Activated naive CD8-positive, alpha-beta T cell treated with anti-CD3 and anti-CD28 coated beads, Interleukin-2, amount 50 U/mL, for 24 hours (primary cell): ENCODE results near the gene HNRNPL.
"Not testable (repeated sequence)": the region's sequence is repeated elsewhere in the genome, so short reads cannot be mapped to it uniquely, and the experiment has no call there.

Experiments
- ATAC-seq: fragments of 150-1000 bp; cut with Tn5 transposase; one replicate; pipeline ENCODE4 v1.10.0; 2021
- DNase-seq: peaks from one replicate; pipeline ENCODE4 v3.0.0; 2021
- H3K27ac Mint-ChIP-seq: one replicate; pipeline ENCODE4 v1.8.0; 2021; ENCODE audit warnings: mild to moderate bottlenecking, mixed read lengths
- H3K27me3 Mint-ChIP-seq: one replicate; pipeline ENCODE4 v1.8.0; 2021; ENCODE audit warnings: mixed read lengths
- H3K36me3 Mint-ChIP-seq: one replicate; pipeline ENCODE4 v1.8.0; 2021; ENCODE audit warnings: low read depth, mixed read lengths
- H3K4me1 Mint-ChIP-seq: one replicate; pipeline ENCODE4 v1.8.0; 2021; ENCODE audit warnings: mixed read lengths
- H3K4me3 Mint-ChIP-seq: one replicate; pipeline ENCODE4 v1.8.0; 2021; ENCODE audit warnings: mild to moderate bottlenecking, moderate library complexity, mixed read lengths
- H3K9me3 Mint-ChIP-seq: one replicate; pipeline ENCODE4 v1.8.0; 2021; ENCODE audit warnings: mixed read lengths

Gene HNRNPL

DNA sequence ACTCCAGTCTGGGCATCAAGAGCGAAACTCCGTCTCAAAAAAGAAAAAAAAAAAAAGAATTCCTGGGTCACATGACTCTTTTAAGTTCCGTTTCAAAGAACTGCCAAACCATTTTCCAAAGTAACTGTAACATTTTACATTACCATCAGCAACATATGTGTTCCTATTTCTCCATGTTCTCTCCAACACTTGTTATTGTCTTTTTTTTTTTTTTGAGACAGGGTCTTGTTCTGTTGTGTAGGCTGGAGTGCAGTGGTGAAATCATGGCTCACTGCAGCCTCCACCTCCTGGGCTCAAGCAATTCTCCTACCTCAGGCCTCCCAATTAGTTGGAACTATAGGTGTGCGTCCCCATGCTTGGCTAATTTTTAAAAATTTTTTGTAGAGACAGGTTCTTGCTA lies 54.2 kb downstream of the HNRNPL start:
- no peaks in the 10 kb centered on the region for H3K27me3 Mint-ChIP-seq

DNA sequence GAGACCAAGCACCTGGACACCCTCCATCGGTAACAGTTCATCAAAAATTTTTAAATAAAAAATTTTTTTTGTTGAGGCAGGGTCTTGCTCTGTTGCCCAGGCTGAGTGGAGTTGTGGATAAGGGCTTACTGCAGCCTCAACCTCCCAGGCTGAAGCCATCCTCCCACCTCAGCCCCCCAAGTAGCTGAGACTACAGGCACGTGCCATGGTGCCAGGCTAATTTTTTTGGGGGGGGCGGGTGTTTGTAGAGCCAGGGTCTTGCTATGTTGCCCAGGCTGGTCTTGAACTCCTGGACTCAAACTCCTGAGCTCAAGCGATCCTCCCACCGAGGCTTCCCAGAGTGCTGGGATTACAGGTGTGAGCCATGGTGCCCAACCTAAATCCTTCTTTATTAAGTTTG lies 56.1 kb downstream of the HNRNPL start:
- H3K27ac Mint-ChIP-seq: no peak overlapping the region
- DNase-seq (no peak), ATAC-seq (no peak)
- no peaks in the 10 kb centered on the region for H3K9me3 Mint-ChIP-seq
- H3K27me3 Mint-ChIP-seq: no peaks in the 10 kb centered on the region
- H3K4me3 Mint-ChIP-seq: no peak overlapping the region
- no peaks in the 10 kb centered on the region for H3K36me3 Mint-ChIP-seq
- peaks cover 4% of the 10 kb centered on the region for H3K4me1 Mint-ChIP-seq

More for the DNA sequence above, 54.2 kb downstream of the HNRNPL start:
- no peak overlapping the region for H3K27ac Mint-ChIP-seq
- no peaks in the 10 kb centered on the region for H3K36me3 Mint-ChIP-seq
- DNase-seq (no peak), ATAC-seq (no peak)
- H3K4me3 Mint-ChIP-seq: no peak overlapping the region
- no peaks in the 10 kb centered on the region for H3K9me3 Mint-ChIP-seq
- peaks cover 7% of the 10 kb centered on the region for H3K4me1 Mint-ChIP-seq

DNA sequence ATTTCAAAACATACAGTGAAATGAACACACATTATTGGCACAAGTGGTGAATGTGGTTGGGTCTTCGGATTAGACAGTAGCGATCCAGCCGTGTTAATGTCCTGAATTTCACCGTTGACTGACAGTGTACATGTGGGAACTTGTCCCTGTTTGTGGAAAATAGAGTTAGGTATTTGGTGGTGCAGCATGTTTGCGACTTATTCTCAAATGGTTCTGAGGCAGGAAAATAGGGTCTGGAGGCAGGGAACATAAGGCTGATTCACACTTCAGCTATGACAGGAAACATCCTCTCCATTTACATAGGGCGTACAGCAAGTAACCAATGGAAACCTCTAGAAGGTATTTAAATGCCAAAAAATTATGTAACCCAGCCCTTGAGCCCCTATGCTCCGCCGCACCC lies 56.6 kb downstream of the HNRNPL start:
- no peaks in the 10 kb centered on the region for H3K36me3 Mint-ChIP-seq
- no peaks in the 10 kb centered on the region for H3K9me3 Mint-ChIP-seq
- no peak for DNase-seq

DNA sequence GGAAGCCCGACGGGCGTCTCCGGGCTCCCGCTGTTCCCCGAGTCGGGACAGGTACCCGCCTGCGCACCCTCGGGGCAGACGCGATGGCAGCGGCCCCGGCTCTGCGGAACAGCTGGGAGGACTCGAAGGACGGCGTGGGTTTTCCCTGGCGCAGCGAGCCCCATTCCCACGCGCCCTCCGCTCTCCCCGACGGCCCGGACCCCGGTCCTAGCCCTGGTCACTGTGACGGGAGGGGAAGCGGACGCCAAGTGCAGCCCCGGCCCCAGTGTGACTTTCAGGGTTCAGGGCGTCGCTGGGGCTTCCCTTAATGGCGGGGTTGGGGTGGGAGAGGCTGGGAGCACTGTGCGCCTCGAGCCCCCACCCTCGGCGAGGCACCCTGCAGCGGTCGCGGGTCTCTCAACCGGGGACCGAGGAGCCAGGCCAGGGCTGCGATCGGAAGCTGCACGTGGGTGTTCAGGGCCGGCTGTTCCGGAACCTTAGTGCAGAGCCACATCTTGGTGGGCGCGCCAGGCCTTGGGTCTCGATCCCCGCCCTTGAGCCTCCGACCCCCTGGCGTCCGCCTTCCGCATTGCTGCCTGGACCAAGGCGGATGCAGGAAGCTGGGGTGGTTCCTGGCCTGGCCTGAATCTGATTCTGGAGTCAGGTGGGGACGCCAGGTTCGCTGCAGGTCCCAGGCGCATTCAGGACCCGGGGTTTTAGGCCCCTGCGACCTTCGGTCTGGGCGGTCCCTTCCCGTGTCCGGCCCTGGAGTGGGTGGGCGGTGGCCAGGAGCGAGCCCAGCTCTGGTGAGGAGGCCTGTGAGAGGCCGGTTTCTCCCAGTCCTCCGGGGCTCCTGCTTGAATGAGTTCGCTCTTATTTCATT lies 57.3 kb downstream of the HNRNPL start:
- ATAC-seq (peak; percentile 30), DNase-seq (peak; percentile 60)
- Mint-ChIP-seq H3K27me3 (no peaks in the 10 kb centered on the region), H3K9me3 (no peaks in the 10 kb centered on the region), H3K4me3 (no peak overlapping the region), H3K27ac (no peak overlapping the region), H3K4me1 (peaks cover 4% of the 10 kb centered on the region), H3K36me3 (no peaks in the 10 kb centered on the region)

More for the DNA sequence above, 56.6 kb downstream of the HNRNPL start:
- Mint-ChIP-seq H3K27ac (no peak overlapping the region), H3K4me3 (no peak overlapping the region), H3K27me3 (no peaks in the 10 kb centered on the region), H3K4me1 (peaks cover 4% of the 10 kb centered on the region)
- ATAC-seq: no peak

DNA sequence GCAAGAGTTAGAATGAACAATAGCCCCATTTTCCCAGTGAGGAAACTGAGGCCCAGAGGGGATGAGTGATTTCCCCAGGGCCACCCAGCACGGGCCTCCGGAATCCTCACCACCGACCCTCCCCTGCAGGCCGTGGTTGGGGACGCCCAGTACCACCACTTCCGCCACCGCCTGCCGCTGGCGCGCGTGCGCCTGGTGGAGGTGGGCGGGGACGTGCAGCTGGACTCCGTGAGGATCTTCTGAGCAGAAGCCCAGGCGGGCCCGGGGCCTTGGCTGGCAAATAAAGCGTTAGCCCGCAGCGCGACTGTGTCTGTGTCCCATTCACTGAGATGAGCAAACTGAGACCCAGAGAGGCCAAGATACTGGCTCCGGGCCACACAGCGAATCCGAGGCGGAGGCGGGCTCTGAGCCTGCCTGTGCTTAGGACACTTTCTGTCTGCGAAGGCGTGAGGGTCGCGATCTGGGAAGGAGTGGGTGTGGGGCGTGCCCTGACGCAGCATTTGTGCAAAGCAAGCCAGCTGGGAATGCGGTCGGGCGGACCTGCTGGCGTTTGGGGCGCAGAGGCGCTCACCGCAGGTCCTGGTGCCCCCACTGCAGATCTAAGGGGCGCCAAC lies 58.2 kb downstream of the HNRNPL start:
- H3K36me3 Mint-ChIP-seq, H3K27ac Mint-ChIP-seq: not testable (repeated sequence)
- peak; percentile 86 for ATAC-seq

DNA sequence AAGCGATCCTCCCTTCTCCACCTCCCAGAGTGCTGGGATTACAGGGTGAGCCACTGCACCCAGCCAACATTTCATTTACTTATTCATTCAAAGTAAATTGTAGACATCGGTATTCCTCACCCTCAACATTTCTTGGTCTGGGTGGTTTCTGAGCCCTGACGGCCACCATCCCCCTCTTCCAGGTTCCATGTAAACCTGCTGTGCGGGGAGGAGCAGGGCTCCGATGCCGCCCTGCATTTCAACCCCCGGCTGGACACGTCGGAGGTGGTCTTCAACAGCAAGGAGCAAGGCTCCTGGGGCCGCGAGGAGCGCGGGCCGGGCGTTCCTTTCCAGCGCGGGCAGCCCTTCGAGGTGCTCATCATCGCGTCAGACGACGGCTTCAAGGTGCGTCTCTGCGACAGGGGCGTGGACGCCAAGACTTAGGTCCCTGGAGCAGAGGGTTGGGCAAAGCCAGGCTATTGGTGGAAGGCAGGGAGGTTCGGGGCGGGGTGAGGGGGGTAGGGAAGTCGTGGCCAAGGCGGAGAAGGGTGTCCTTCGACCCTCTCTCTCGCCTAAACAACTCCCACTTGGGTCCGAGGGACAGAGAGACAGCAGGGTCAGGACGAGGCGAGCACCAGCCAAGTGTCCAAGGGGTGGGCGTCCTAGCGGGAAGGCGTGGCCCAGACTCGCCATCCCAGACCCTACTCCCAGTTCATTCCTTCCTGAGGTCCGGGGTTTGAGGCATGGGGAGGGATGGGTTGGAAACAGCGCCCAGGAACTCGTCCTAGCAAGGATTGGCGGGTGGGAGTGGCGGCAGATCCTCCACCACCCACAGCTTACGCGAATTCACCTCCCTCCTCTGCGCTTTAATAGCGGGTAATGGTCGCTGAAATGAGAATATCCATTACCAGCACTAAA lies 59.0 kb downstream of the HNRNPL start:
- not testable (repeated sequence) for DNase-seq, H3K9me3 Mint-ChIP-seq, H3K4me1 Mint-ChIP-seq, H3K4me3 Mint-ChIP-seq, ATAC-seq, H3K27ac Mint-ChIP-seq, H3K36me3 Mint-ChIP-seq, H3K27me3 Mint-ChIP-seq

More for the DNA sequence above, 58.2 kb downstream of the HNRNPL start:
- not testable (repeated sequence) for DNase-seq, H3K4me1 Mint-ChIP-seq, H3K27me3 Mint-ChIP-seq, H3K9me3 Mint-ChIP-seq, H3K4me3 Mint-ChIP-seq

DNA sequence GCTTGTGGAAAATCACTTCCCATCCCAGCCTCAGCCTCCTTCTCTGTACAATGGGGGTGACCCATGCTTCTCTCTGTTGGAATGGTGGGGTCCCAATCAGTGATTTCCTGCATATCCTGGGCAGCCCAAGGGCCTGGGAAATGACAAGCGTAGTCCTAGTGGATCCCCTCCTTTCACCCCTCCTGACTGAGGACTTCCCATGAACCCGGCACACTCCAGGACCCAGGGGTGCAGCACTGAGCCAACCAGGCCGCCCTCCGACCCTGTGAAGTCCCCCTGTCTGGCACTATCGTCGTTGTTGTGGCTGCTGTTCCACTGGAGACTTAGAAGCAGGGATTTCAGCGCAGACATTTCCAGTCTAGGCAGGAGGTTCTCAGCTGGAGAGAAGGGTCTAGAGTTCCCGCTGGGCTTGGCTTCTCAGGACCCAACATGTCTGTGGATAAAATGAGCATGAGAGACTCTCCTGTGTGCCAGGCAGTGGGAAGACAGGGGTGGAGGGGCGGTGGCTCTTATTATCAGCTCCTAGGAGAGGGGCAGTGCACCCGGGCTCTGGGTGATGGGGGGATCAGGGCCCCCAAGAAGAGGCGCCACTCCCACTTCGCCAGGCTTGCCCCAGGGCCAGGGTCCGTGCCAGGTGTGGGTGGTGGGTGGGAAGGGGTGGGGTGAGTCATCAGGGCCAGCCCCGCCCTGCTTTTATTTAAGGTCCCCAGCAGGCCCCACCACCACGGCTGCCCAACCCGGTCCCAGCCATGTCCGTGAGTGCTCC lies 61.1 kb downstream of the HNRNPL start, which contains the start of gene LGALS7B:
Gene LGALS7B (plus strand): TSS at position 723 of the 766 bp plus-strand sequence. CDS start 27 bp downstream, at position 750.
- DNase-seq (no peak), ATAC-seq (no peak)
- Mint-ChIP-seq H3K9me3 (no peaks in the 10 kb centered on the region), H3K27me3 (no peaks in the 10 kb centered on the region), H3K36me3 (no peaks in the 10 kb centered on the region), H3K4me1 (peaks cover 6% of the 10 kb centered on the region), H3K4me3 (no peak within 1 kb of the TSS), H3K27ac (no peak within 1 kb of the TSS)

DNA sequence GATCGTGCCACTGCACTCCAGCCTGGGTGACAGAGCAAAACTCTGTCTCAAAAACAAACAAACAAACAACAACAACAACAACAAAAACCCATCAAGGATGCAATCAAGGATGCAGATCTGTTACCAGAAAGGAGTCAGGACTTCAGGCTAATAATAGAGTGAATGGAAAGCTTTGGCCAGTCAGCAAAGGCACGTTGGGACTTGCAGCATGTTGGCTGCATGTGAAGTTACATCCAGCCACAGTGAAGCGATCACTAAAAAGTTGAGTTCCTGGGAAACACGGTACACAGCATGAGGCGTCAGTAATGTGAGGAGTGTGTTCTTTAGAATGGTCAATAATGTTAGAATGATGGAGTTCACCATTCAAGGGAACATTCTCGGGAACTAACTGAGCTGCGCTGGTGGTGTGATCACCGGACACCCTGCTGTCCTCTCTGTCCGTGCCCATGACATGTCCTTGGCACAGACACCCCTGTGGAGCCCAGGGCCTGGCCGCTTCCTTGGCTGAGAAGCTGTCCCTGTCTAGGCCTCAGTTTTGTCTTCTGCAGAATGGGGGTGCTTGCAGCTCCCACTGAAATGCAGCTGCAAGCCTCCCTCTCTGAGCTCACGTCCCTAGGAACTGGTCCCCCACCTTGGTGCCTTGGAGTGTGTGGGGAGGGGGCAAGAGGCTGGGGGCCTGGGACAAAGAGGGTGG lies 63.1 kb downstream of the HNRNPL start:
- H3K36me3 Mint-ChIP-seq: no peaks in the 10 kb centered on the region
- H3K9me3 Mint-ChIP-seq: no peaks in the 10 kb centered on the region
- no peak for ATAC-seq
- H3K27ac Mint-ChIP-seq: no peak overlapping the region
- no peak overlapping the region for H3K4me3 Mint-ChIP-seq
- no peaks in the 10 kb centered on the region for H3K27me3 Mint-ChIP-seq
- H3K4me1 Mint-ChIP-seq: peaks cover 2% of the 10 kb centered on the region
- DNase-seq: no peak
